HG02763 (cell line): ENCODE measurements around the gene ZNF692.

Source experiments
- ATAC-seq: cut with Tn5 transposase; IDR thresholded peaks from one replicate; pipeline ENCODE4 v1.9.1; 2021; ENCODE audit warnings: mild to moderate bottlenecking, moderate library complexity; ENCODE audit not compliant: unreplicated experiment

Gene ZNF692

DNA sequence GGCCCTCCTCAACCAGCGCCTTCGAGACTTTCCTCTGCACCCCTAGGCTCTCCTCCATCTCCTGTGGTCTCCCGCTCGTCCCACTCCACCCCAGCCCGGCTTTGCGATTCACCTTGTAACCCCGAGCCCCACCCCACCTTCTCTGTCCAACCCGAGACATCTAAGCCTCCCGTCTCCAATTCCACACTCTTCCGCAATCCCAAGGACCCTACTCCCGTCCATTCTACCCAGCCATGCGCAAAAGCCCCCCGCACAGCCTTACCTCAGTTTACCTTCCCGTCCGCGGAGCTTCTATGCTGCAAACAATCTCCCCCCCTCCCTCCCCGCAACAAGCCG is 33.3 kb downstream of the ZNF692 start:
- ATAC-seq, result no peak

DNA sequence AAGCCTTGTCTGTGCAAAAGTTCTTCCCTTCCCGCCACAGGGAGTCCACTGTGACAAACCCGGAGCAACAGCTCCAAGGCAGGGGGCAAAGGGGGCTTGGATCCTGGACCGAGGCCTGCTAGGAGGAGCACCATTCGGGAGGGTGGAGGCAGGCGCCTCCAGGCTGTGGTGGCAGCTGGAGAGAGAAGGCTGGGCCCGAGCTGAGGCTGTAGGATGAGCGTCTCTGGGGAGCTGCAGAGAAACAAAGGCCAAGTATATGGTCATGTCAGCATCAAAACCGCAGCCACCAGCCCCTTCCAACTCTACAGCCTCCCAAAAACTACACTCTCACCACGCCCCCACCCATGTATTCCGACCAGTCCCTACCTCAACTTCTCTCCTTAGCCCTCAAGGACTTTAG is 33.7 kb downstream of the ZNF692 start:
- no peak for ATAC-seq

DNA sequence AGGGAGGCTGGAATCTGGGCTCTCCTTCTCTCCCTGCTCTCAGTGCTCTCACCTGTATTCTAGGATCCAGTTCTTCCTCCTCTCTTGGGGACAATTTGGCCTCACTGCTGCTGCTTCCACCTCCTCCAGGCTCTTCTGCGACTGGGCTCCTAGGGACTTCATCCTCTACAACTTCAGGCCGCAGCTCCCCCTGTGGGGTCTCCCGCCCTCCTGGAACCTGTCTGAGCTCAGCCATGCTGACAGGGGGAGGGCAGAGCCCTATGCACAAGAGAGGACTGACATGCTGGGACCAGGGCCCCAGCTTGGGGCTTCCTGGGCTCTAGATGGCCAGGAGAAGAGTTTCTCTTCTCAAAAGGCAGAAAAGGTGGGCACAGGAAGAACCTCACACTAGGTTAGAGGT is 34.2 kb downstream of the ZNF692 start:
- ATAC-seq, result no peak

- ATAC-seq, result no peak
Measured at GRCh38 chr1:248824301-248824700, 34.6 kb downstream of the ZNF692 start.

DNA sequence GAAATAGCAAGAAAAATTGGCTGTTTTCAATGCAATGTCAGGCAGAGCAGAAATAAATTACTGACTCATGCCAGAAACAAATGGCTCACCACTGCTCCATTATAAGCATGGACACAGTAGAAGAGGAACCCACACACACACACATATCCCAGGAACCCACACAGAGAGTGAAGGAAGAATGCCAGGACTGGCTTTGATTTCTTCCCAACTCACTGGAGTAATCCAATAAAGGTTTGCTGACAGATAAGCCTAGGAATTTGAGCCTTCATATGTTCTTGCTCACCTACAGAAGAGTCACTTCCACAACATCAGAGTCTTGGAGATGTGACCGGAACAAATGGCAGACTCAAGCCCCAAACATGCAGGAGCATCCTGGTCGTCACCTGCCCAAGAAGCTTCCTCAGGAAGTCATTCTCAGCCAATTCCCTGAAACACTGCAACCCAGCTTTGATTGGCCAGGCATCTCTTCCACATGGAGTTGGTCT is 35.3 kb downstream of the ZNF692 start:
- no peak for ATAC-seq

- ATAC-seq, result no peak
Measured at GRCh38 chr1:248822148-248823032, 36.5 kb downstream of the ZNF692 start.

DNA sequence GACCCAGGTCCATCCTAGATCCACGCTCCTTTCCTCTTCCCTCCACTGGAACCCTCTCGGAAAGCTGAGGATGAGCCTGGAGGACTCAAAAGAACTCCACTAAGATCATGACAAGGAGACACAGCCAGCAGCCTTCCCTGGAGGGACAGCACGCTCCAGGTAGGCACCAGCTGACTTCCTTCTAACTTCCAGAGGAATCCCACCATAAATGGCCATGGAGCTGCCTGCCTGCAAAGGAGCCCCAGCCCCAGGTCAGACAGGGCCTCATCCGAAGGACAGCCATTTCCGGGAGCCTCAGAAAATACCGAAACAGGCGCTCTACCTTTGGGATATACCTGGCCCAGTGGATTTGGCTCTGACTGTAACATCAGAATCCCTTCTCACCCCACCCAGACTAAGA is 37.2 kb downstream of the ZNF692 start:
- no peak for ATAC-seq

DNA sequence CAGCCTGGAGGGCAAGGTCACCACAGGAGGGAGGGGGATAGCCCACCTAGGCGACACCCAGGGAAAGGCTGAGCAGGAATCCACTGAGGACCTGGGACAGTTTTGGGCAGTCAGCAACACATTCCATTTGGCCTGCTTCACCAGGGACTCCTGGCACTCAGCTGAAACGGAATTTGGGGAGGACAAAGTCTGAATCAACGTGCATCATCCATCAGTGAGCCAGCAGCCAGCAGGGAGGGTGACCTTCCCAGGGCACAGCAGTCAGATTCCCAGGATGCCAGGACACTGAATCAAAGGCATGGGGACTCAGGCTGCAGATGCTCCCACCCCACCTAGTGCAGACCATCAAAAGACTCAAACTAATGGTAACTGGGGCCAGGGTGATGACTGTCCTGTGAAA is 37.8 kb downstream of the ZNF692 start:
- no peak for ATAC-seq

DNA sequence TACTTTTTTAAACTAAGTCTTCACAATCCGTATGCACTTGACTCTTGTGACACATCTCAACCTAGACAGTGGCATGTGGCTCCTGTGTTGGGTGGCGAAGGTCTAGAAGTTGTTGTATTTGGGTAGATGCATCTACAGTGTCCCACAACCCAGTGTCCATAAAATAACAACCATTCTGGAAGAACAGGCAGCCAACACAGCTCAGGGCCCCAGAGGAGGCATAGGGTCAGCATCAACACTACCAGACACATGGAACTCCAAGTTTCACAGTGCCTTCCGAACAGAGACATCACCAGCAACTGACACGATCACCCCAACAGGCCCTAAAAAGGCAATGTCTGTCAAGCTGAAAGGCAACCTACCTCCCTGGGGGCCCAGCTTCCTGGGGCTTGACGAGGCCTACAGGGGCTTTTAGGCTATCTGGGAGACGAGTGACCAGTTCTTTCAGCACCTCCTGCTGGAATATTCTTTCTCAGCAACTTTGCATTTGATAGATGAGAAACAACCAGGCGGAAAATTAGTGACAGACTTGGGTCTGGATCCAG is 38.8 kb downstream of the ZNF692 start:
- ATAC-seq, result no peak

DNA sequence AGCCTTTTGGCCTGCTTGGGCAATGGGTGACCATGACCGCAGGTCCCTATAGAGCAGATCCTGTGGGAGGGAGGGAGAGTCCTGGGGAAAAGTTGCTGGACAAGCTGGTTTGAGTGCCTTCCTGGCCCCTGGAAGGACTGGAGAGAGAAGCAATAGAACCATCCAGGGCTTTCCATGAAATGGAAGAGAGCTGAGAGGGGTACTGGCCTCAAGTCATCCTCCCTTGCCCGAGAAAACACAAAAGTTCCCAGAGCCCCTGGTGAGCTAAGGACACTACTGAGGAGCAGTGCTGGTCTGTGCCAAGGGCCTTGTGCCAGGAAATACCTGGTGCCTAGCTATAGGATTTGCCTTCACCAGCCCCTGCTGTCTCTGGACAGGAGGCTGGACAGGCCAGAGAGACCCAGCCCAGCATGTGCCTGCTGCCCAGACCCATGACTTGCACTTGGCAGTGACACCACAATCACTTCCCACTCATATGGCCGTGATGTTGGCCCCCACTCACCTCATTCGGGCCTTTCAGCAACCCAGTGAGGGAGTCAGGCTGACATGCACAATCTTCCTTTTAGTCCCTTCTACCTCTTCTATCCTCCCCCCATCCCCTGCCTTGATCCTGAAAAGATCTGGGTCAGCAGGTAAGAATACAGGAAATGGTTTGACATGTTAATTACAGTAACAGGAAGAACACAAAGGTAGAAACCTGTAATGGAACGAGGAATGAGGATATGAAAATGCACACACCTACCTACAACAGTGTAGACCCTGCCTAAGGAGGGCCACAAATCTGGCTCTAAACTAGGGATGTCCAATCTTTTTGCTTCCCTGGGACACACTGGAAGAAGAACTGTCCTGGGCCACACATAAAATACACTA is 40.1 kb downstream of the ZNF692 start:
- ATAC-seq, result no peak

DNA sequence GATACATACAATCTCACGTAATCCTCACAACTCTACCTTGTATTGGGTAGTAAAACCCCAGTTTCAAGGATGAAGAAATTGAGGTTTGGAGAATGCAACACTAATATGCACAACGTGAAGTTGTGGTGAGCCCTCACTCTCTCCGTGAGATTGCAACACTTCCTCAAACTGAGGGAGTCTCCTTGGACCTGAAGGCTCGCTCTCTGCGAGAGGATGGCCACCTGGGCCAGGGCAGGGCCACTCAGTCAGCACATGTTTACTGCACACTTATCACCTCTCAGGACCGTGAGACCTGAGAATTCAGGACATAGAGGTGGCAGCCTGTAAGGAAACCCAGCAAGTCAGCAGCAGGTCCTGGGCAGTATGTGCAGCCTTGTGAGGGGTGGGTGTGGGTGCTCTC is 41.8 kb downstream of the ZNF692 start:
- ATAC-seq, result no peak

DNA sequence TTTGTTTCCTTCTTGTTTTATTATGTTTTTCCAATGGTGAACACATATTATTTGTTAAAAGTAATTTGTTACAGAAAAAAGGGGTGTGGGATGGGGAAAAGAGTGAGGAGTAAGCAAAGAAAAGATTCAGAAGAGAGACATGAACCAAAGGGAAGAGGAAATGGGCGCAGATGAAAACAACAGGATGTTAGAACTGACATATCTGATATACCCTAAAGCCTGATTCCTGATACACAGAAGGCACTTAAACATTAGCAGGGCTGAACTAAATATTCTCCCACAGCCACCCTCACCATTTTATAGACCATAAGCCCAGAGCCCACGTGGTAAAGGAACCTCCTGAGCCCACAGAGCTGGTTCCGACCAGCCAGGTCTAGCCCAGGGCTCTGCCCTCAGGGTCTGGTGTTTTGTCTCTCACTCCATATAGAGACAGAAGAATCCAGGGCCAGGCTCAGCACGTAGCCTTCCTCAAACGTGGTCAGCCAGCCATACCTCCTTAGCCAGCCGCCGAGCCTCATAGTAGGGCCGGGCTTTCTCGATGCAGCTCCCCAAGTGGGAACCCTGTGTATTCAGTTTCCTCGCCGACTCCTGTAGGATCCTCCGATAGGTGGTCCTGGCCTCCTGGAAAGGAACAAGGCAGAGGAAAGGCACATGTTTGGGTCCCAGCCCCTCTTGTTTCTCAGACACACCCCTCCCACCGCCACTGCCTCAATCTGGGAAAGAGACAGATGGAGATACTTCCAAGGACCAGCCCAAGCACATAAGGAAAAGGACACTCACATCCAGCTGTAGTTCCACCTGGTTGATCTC is 42.6 kb downstream of the ZNF692 start:
- ATAC-seq, result no peak

DNA sequence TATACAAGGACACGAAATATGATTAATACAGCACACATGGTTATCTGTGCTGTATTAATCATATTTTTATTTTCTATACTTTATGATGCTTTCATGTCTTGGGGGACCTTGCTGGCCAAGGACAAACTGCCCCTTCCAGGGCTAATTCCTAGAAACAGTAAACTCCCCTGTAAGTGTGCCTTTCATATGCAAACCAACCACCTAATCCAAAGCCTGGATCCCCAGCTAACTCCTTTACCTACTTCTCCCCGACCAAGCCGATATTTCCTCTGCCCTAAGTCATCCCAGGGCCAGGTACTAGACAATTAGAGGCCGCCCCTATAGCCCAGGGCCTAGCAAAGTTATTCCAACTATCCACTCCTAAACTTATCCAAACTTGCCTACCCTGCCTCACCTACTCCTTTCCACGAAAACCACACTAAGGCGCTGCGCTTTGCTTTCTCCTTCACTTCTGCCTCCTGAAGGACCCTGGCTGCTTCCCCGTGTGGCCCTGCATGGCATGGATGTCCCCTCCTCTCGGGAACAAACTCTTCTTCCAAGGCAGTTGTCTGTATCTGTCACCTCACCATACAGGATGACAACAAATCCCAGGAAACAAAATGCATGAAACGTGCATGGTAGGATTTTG is 43.4 kb downstream of the ZNF692 start:
- ATAC-seq, result no peak

- ATAC-seq, result no peak
Measured at GRCh38 chr1:248814351-248814750, 44.5 kb downstream of the ZNF692 start.

DNA sequence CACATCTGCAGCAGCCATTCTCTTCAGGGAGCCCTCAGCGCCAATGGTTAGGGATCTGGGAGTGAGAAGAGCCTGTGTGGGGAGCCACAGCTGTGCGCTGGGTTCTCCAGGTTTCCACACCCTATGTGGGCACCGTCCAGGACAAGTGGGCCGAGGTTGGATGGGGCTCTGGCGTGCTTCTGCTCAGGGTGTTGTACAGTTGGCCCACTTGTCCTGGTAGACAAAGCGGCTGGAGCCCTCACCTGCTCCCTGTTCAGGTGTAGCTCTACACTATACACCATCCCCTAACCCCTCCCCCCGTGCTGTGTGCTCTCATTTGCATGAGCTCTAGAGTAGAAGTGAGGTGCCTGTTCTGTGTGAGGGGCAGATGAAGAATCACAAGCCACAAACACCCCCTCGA is 45.3 kb downstream of the ZNF692 start:
- ATAC-seq, result no peak

DNA sequence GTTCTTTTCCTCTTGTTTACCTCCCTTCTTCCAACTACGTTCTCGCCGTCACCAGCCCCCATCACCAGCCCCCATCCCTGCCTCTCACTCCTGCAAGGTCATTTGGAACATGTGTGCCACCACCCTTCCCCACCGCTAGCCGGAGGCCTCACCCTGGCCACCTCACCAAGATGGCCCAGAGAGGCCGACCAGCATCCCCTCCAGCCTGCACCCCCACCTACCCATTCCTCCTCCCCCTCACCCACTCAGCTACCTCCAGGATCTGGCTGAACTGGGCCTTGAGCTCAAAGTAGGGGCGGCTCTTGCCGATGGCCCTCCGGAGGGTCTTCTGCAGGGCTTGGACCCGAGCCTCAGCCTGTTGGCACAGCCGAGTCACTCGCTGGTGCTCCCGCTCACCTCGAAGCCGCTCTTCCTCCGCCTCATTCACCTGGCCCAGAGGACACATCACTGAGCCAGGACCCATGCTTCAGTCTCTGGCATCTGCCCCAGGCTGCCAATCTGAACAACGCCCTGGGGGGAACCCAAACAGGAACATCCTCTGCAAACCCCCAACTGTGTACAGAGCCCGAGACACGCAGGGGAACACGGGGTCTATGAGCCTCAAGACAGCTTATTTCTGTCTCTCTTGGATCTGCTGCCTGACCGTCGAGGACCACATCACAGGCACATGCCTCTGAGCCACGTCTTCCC is 46.0 kb downstream of the ZNF692 start:
- no peak for ATAC-seq

GRCh38 chr1:248811514-248812490 is 47.1 kb downstream of the ZNF692 start:
- no peak for ATAC-seq

DNA sequence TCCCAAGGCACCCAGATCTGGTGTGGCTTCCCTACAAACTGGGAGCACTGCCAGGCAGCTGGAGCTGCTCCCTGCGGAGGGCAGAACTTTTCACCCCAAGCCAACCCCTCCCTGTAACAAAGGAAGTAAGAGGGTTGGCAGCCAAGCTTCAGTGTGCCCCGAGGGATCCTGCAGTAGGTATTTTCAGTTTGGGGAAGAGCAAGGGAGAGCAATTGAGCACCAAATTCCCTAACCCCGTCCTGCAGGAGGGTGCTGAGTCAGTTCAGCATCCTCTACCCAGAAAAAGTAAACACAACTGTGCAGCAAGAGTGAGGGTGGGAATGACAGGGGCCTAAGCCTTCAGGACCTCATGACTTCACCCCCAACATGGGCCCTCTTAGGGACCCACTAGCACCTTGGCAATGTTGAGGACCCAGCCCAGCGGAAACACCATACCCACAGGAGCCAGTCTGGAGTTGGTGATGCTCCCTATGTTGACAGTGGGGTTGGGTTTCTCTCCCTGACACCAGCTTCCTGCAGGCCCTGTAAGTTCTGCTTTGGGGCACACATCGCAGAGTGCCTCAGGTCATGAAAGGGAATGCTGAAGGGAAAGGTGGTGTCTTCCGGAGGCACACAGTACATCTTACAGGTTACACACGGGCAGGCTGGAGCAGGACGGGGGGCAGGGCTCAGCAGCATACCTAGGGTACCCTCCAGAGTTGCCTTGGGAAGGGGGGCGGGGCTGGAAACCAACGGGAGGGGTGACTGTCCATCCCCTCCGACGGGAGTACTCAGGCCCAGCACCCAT is 48.0 kb downstream of the ZNF692 start:
- no peak for ATAC-seq
